Stimulated activated CD8-positive, alpha-beta memory T cell treated with anti-CD3 and anti-CD28 coated beads, Interleukin-12 subunit alpha, Interleukin-12 subunit beta, amount 100 ng/mL, for 4 hours (primary cell): ENCODE measurements around the gene EHHADH.
"Not testable (repeated sequence)": the region's sequence is repeated elsewhere in the genome, so short reads cannot be mapped to it uniquely, and the experiment has no call there.

Experiments
- DNase-seq: peaks from one replicate; pipeline ENCODE4 v3.0.0-alpha.2; 2020; ENCODE audit warnings: low read depth

Gene EHHADH

GRCh38 chr3:185251272-185251671 lies 2.6 kb downstream of the EHHADH start:
- no peak for DNase-seq

DNA sequence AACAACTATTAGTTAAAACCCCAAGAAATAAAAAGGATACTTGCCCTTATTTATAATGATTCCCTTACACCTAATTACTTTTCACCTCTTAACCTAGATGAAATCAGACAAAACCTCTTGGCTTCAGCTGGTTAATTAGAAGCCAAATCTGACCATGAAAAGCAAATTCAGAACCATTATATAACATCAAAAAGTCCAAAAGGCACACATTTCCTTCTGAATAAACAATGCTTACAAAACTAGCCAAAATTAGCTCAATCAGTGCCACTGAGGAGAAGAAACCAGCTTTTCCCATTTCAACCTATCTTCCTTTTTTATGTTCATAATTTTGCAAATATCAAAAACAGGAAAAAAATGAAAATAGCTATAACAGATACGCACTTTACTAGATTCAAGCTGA lies 3.2 kb downstream of the EHHADH start:
- no peak for DNase-seq

GRCh38 chr3:185250247-185250646 lies 3.6 kb downstream of the EHHADH start:
- DNase-seq = no peak

- no peak for DNase-seq
Measured at GRCh38 chr3:185242642-185243041, 11.2 kb downstream of the EHHADH start.

DNA sequence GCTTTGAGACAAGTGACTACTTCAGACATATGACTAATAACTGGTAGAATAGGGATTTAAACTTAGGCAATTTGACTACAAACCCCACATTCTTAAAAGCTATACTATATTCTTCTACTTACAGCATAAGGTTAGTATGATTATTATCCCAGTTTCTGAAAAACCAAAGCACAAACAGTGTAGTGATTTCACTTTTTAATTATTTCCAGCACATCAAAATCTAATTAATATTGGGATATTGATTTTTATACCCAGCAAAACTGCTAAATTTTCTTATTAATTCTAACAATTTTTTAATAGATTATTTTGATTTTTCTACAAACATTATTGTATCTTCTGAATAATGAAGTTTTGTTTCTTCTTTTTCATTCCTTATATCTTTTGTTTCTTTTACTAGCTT lies 16.9 kb downstream of the EHHADH start:
- DNase-seq = no peak

DNA sequence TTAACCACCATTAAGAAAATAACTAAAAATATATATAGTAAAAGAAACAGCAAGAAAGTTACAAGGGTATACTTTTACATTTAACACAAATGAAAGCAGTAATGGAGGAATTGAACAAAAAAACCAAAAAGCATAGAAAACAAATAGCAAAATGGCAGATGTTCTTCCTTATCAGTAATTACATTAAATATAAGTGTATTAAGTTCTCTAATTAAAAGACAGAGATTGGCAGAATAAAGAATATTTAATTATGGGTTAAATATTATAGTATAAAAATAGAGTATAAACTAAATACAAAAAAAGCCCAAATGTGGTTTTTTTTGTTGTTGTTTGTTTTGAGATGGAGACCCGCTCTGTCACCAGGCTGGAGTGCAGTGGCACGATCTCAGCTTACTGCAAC lies 20.5 kb downstream of the EHHADH start:
- DNase-seq = no peak

DNA sequence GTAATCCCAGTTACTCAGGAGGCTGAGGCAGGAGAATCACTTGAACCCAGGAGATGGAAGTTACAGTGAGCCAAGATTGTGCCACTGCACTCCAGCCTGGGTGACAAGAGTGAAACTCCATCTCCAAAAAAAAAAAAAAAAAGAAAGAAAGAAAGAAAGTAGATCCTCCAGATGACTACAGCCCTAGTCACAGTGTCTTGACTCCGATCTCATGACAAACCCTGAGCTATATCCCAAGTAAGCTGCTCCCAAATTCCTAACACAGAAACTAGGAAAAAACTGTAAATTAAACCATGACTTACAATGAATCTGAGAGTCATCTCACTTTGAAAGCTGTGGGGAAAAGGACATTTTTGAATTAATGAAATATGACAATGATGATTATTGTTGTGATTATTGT lies 27.3 kb downstream of the EHHADH start:
- DNase-seq = not testable (repeated sequence)

DNA sequence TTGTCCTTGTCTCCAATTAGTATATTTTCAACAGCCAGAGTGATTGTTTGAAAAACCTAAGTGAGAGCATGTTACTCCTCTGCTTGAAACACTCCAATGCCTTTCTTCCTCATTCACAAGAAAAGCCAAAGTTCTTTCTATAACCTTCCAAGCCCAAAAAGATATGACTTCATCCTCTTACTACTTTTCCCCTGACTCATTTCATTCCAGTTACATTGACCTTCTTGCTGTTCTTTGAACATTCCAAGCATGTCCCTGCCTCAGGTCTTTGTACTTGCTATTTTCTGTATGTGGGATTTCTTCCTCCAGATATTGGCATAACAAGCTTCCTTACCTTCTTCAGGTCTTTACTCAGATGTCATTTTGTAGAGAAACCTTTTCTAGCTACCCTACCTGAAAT lies 28.3 kb downstream of the EHHADH start:
- no peak for DNase-seq

DNA sequence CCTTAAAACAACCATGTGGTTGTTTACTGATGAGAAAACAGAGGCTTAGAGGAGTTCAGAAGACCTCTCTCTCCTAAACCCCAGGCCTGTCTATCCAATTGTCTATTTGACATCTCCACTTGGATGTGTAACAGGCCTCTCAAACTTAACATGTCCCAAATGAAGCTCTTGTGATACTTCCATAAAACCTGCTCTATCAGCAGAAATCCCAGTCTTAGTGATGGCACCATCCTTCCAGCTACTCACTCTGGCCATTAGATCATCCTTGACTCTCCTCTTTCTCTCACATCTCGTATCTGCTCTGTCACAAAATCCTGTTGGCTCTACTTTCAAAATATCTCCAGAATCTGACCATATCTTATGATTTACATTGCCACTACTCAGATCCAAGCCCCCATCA lies 28.8 kb downstream of the EHHADH start:
- DNase-seq = no peak

DNA sequence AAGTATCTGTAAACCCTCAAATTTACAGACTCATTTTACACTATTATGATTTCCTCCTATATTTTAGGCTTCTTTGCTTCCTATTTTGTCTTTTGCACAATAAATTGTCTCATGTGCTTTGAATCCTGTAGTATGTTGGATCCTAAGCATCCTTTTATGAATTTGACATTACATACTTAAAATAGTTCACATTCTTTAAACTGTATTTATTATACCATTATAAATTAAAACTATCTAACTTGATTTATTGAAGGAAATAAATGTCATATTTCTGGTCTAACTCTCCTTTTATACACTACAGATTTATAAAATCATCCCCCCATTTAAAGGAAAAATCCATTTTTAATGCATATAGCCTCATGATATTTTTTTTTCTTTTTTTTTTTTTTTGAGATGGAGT lies 32.6 kb downstream of the EHHADH start:
- no peak for DNase-seq

DNA sequence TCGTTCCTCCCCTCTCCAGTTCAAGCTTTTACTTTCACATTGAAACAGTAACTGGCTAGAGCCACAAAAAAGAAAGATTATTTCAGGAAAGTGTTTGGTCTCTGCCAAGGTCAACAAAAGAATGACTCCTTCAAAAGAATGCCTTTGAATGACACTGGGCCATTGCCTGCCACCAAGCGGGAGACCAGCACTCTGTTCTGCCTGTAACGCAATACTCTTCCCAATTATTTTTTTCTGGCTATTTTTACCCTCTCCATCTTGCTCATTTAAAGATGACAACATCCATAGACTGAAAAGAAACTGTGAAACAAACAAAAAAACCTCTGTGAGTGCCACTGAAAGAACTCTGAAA lies 37.3 kb downstream of the EHHADH start:
- no peak for DNase-seq

GRCh38 chr3:185215873-185216606 lies 37.8 kb downstream of the EHHADH start:
- DNase-seq = no peak

DNA sequence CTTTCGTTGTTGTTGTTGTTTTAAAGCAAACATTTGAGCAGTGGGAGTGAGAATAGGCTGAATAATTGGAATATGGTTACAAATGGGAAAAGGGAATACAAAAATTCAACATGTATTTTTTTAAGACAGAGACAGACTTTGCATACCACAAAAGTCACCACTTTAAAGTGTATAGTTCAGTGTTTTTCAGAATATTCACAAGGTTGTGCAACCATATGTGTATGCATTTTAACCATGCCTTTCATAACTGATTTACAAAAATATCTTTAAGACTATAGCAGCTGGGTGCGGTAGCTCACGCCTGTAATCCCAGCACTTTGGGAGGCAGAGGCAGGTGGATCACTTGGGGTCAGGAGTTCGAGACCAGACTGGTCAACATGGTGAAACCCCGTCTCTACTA lies 41.3 kb downstream of the EHHADH start:
- no peak for DNase-seq

DNA sequence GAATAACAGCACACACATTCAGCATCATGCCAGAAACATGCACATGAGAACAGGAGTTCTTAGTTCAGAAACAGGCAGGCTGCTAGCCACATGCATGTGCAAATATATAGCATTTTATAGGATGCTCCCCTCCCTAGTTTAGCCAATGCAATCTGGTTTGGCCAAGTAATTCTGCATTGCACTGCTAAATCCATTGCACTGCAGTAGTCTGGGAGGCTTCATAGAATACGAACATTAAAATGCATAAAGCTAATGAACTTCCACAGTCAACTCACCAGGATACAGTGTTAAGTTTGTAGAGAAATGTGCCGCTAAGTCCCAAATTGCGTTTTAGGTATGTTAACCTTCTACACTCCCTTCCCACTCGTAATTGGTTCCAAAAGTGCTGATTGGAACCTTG lies 41.8 kb downstream of the EHHADH start:
- no peak for DNase-seq

DNA sequence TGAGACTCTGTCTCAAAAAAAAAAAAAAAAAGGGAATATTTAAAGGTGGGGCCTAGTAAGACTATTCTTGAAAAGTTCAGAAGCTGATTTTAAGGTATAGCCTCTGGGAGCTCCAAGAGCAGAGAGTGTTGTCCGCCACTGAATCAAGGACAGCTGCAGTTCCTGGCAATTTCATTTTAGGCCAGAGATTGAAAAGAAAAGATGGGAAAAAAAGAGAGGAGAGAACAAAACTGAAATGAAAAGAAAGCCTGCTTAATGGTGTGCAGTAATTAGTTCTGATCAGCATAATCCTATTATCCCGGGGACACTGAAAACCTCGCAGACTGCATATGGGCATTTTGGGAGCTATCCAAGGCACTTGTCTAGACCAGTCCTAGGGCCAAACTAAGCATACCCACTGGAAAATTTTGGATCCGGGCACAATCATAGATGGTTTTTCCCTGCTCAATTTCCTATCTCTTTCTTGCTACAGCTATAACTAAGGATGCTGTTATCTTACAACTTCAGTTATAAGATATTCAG lies 43.2 kb downstream of the EHHADH start:
- DNase-seq = no peak

DNA sequence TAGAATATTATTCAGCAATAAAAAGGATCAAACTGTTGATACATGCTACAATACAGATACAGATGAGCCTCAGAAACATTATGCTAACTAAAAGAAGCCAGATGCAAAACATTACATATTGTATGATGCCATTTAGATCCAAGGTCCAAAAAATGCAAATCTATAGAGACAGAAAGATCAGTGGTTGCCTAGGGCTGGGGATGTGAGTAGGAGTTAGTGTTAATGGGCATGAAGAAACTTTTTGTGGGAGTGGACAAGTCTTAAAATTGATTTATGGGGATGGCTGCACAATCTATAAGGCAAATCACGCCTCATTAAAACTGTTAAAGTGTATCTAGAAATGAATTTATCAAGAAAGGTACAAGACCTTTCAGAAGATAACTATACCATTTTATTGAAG lies 45.0 kb downstream of the EHHADH start:
- DNase-seq = no peak

- DNase-seq = no peak
Measured at GRCh38 chr3:185207931-185208746, 45.7 kb downstream of the EHHADH start.

DNA sequence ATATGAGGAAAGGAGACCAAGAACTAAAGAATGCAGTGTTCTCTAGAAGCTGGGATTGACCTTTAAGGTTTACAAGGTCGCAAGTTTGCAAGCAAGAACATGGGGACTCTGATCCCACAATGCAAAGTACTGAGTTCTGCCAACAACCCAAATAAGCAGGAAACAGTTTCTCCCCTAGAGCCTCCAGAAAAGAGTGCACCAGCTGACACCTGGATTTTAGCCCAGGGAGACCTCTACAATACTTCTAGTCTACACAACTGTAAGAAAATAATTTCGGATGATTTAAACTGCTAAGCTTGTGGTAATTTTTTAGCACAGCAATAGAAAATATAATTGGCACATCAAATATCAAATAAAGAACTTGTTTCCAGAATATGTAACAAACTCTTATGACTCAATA lies 46.4 kb downstream of the EHHADH start:
- no peak for DNase-seq

- no peak for DNase-seq
Measured at GRCh38 chr3:185205865-185206264, 48.0 kb downstream of the EHHADH start.

- DNase-seq = no peak
Measured at GRCh38 chr3:185204894-185205293, 49.0 kb downstream of the EHHADH start.

- no peak for DNase-seq
Measured at GRCh38 chr3:185200639-185201038, 53.2 kb downstream of the EHHADH start.

- no peak for DNase-seq
Measured at GRCh38 chr3:185199671-185200070, 54.2 kb downstream of the EHHADH start.

GRCh38 chr3:185199206-185199605 lies 54.6 kb downstream of the EHHADH start:
- DNase-seq = no peak

- no peak for DNase-seq
Measured at GRCh38 chr3:185197068-185197467, 56.8 kb downstream of the EHHADH start.
